HCT116 (cell line): Measurements from ENCODE around the gene MTREX. TPM values are rescaled to one million over a fixed set of nuclear protein-coding genes. Genes with fewer than 3 reads are reported as not detected.

Experiments
- ATAC-seq: fragments of 200-7000 bp; cut with Tn5 transposase; 2 replicates; pipeline ENCODE4 v1.9.1; 2020; ENCODE audit warnings: mild to moderate bottlenecking, moderate library complexity
- BruUV-seq: library from RNA; stranded (reverse); fragments of 400-500 nt; replicated peaks from 2 replicates; lab custom pipeline; 2021; lab: Mats Ljungman, UMichigan
- CTCF ChIA-PET: fragments of 300-600 bp; sonication (Branson Sonifier 250); formaldehyde crosslinking; loops from one replicate; lab custom pipeline; 2021; ENCODE audit warnings: antibody characterized with exemption; lab: Charles Lee
- POLR2A ChIA-PET: fragments of 300-600, 350-600 bp; sonication (Branson Sonifier 250); formaldehyde crosslinking; loops from one replicate; lab custom pipeline; 2021; ENCODE audit warnings: antibody characterized with exemption; lab: Charles Lee
- RAD21 ChIA-PET, 2 experiments: fragments of 300-600 bp; sonication (Branson Sonifier 250); formaldehyde crosslinking; loops; one replicate each; lab custom pipeline; 2023; ENCODE audit warnings: low total read pairs in 2 of 2; ENCODE audit not compliant: uncharacterized antibody in 2 of 2, unreplicated experiment in 2 of 2, low non-redundant PET in 1 of 2; lab: Charles Lee
- DNase-seq: peaks from one replicate; pipeline ENCODE4 v3.0.0-alpha.2; 2010; ENCODE audit warnings: low read depth, low spot score
- H2AFZ ChIP-seq: fragments of 200-600 bp; shearing (Covaris generic), sonication (generic); 2 replicates; pipeline ENCODE4 v1.6.1; 2017; ENCODE audit warnings: low read depth, mixed run types, mixed read lengths, antibody characterized with exemption, low read length; ENCODE audit not compliant: poor library complexity, severe bottlenecking
- H3K27ac ChIP-seq: 2 replicates; pipeline ENCODE4 v1.5.1; 2012; ENCODE audit warnings: low read depth, low read length
- H3K27me3 ChIP-seq: fragments of 200-600 bp; sonication (generic); 2 replicates; pipeline ENCODE4 v1.6.1; 2016; ENCODE audit warnings: mixed run types, low read length, mixed read lengths; ENCODE audit not compliant: insufficient read depth
- H3K36me3 ChIP-seq, 2 experiments: fragments of 200-500 bp in 1 of 2; fragments of 200-600 bp in 1 of 2; sonication (Bioruptor generic) in 1 of 2; sonication (generic) in 1 of 2; 2 replicates each; pipeline versions ENCODE4 v1.5.1 to v1.6.1; 2014 to 2016; ENCODE audit warnings: low read length in 2 of 2, inconsistent platforms in 1 of 2, mixed read lengths in 1 of 2, mixed run types in 1 of 2; ENCODE audit not compliant: insufficient read depth in 2 of 2, control insufficient read depth in 1 of 2
- H3K4me1 ChIP-seq, 2 experiments: fragments of 200-600 bp in 1 of 2; sonication (generic) in 1 of 2; 2 replicates each; pipeline versions ENCODE4 v1.5.1 to v1.6.1; 2012 to 2017; ENCODE audit warnings: low read length in 2 of 2, inconsistent platforms in 1 of 2, mild to moderate bottlenecking in 1 of 2, mixed read lengths in 1 of 2, mixed run types in 1 of 2, moderate library complexity in 1 of 2; ENCODE audit not compliant: insufficient read depth in 2 of 2, control insufficient read depth in 1 of 2
- H3K4me2 ChIP-seq: fragments of 200-600 bp; sonication (generic); 2 replicates; pipeline ENCODE4 v1.6.1; 2017; ENCODE audit warnings: mixed run types, low read length, mixed read lengths
- H3K4me3 ChIP-seq, 2 experiments: fragments of 200-600 bp in 1 of 2; sonication (generic) in 1 of 2; replicated peaks in 1 of 2; 2 replicates each; pipeline ENCODE4 v1.5.1; 2011 to 2016; ENCODE audit warnings: low read length in 2 of 2, control low read depth in 1 of 2, low read depth in 1 of 2, mild to moderate bottlenecking in 1 of 2, mixed read lengths in 1 of 2, mixed run types in 1 of 2
- H3K79me2 ChIP-seq: fragments of 200-600 bp; sonication (generic); 2 replicates; pipeline ENCODE4 v1.6.1; 2017; ENCODE audit warnings: mild to moderate bottlenecking, mixed run types, low read length, moderate library complexity, mixed read lengths; ENCODE audit not compliant: insufficient read depth
- H3K9ac ChIP-seq: fragments of 200-600 bp; sonication (generic); 2 replicates; pipeline ENCODE4 v1.6.1; 2016; ENCODE audit warnings: low read length, mixed read lengths
- H3K9me2 ChIP-seq: fragments of 200-600 bp; sonication (generic), shearing (Covaris generic); 2 replicates; pipeline ENCODE4 v1.6.1; 2017; ENCODE audit warnings: mixed run types, mild to moderate bottlenecking, moderate library complexity; ENCODE audit not compliant: insufficient read depth
- H3K9me3 ChIP-seq, 2 experiments: fragments of 200-500 bp in 1 of 2; fragments of 200-600 bp in 1 of 2; sonication (Bioruptor generic) in 1 of 2; sonication (generic) in 1 of 2; 2 replicates each; pipeline ENCODE4 v1.6.1; 2014 to 2017; ENCODE audit warnings: low read length in 2 of 2, mixed read lengths in 2 of 2, inconsistent platforms in 1 of 2, low read depth in 1 of 2, mild to moderate bottlenecking in 1 of 2, mixed run types in 1 of 2, moderate library complexity in 1 of 2; ENCODE audit not compliant: control insufficient read depth in 1 of 2, insufficient read depth in 1 of 2
- H4K20me1 ChIP-seq: fragments of 200-600 bp; sonication (generic), shearing (Covaris generic); 2 replicates; pipeline ENCODE4 v1.6.1; 2017; ENCODE audit warnings: mixed run types, mild to moderate bottlenecking, moderate library complexity; ENCODE audit not compliant: insufficient read depth
- ATF3 ChIP-seq: IDR thresholded peaks from 2 replicates; pipeline ENCODE4 v1.6.1; 2012
- CEBPB ChIP-seq: IDR thresholded peaks from 2 replicates; pipeline ENCODE4 v1.6.1; 2012; ENCODE audit warnings: low read depth
- EGR1 ChIP-seq: IDR thresholded peaks from 2 replicates; pipeline ENCODE4 v1.6.1; 2012; ENCODE audit warnings: low read depth
- ELF1 ChIP-seq: IDR thresholded peaks from 2 replicates; pipeline ENCODE4 v1.6.1; 2012; ENCODE audit warnings: low read depth, borderline replicate concordance
- EZH2phosphoT487 ChIP-seq: fragments of 200-600 bp; IDR thresholded peaks from 2 replicates; pipeline ENCODE4 v1.6.1; 2018; ENCODE audit warnings: antibody characterized with exemption, borderline replicate concordance
- MAX ChIP-seq: IDR thresholded peaks from 2 replicates; pipeline ENCODE4 v1.6.1; 2012
- POLR2A ChIP-seq: IDR thresholded peaks from 2 replicates; pipeline ENCODE4 v1.7.0; 2011; ENCODE audit warnings: borderline replicate concordance; ENCODE audit not compliant: insufficient read depth, insufficient read length; ENCODE audit errors: extremely low read depth
- RAD21 ChIP-seq: IDR thresholded peaks from 2 replicates; pipeline ENCODE4 v1.6.1; 2012; ENCODE audit warnings: low read depth, mild to moderate bottlenecking
- SIN3A ChIP-seq: IDR thresholded peaks from 2 replicates; pipeline ENCODE4 v1.6.1; 2012; ENCODE audit warnings: low read depth
- SP1 ChIP-seq: IDR thresholded peaks from 2 replicates; pipeline ENCODE4 v1.6.1; 2012; ENCODE audit warnings: low read depth
- SRF ChIP-seq: IDR thresholded peaks from 2 replicates; pipeline ENCODE4 v1.6.1; 2012; ENCODE audit warnings: low read depth
- YY1 ChIP-seq: IDR thresholded peaks from 2 replicates; pipeline ENCODE4 v1.6.1; 2011; ENCODE audit warnings: low read length, low read depth, moderate library complexity, mild to moderate bottlenecking; ENCODE audit not compliant: insufficient replicate concordance; ENCODE audit errors: extremely low read depth
- ZFX ChIP-seq: fragments of 450-650 bp; IDR thresholded peaks from 2 replicates; pipeline ENCODE4 v1.6.1; 2017
- intact Hi-C: fragments of 100-400 bp; cut with micrococcal nuclease; formaldehyde crosslinking; loops from 2 replicates; pipeline ENCODE4 v1.10.0; 2022
- total RNA-seq: library from RNA; stranded (reverse); gene quantifications from one replicate; pipeline ENCODE4 v1.2.1, GENCODE V29; 2021; ENCODE audit not compliant: unreplicated experiment

MTREX gene
- total RNA-seq, 1 experiment from 2014 or later, result 101 TPM

- Histone ChIP-seq H3K79me2 (no peaks in the 10 kb centered on the region), H3K4me2 (no peak overlapping the region), H4K20me1 (no peaks in the 10 kb centered on the region), H3K4me3 (no peak overlapping the region), H3K9me2 (no peaks in the 10 kb centered on the region), H3K36me3 (no peaks in the 10 kb centered on the region), H3K9ac (no peak overlapping the region), H3K9me3 (no peaks in the 10 kb centered on the region), H2AFZ (no peak overlapping the region), H3K27me3 (no peaks in the 10 kb centered on the region), H3K27ac (no peak overlapping the region), H3K4me1 (no peaks in the 10 kb centered on the region)
- no peak for TF ChIP-seq SRF
- no peak for TF ChIP-seq MAX
- TF ChIP-seq YY1, result no peak
- no peak for TF ChIP-seq ATF3
- no peak for TF ChIP-seq ZFX
- TF ChIP-seq POLR2A, result no peak
- no peak for TF ChIP-seq ELF1
- TF ChIP-seq EGR1, result no peak
- TF ChIP-seq SP1, result no peak
- TF ChIP-seq CEBPB, result no peak
- CTCF ChIA-PET, result no interaction called here
- POLR2A ChIA-PET, result no interaction called here
- DNase-seq (no peak), ATAC-seq (no peak)
- BruUV-seq, result no TSS peak
- RAD21 ChIA-PET, result no interaction called here
- intact Hi-C loops, result no loop called here
Measured at GRCh38 chr5:55467862-55468551, 160.2 kb downstream of the MTREX start.

GRCh38 chr5:55469839-55470238, 162.1 kb downstream of the MTREX start:
- ChIA-PET RAD21 (no interaction called here), CTCF (no interaction called here), POLR2A (no interaction called here)
- no TSS peak for BruUV-seq
- Histone ChIP-seq H2AFZ (no peak overlapping the region), H4K20me1 (no peaks in the 10 kb centered on the region), H3K9me2 (no peaks in the 10 kb centered on the region), H3K27me3 (no peaks in the 10 kb centered on the region), H3K79me2 (no peaks in the 10 kb centered on the region), H3K4me3 (no peak overlapping the region), H3K4me2 (no peak overlapping the region), H3K4me1 (no peaks in the 10 kb centered on the region), H3K27ac (no peak overlapping the region), H3K36me3 (no peaks in the 10 kb centered on the region), H3K9me3 (no peaks in the 10 kb centered on the region), H3K9ac (no peak overlapping the region)
- DNase-seq (no peak), ATAC-seq (no peak)
- TF ChIP-seq SIN3A (no peak), RAD21 (no peak), CEBPB (no peak), EZH2phosphoT487 (no peak)
- intact Hi-C loops, result no loop called here
